Panc1 (cell line): ENCODE results near the gene MAP3K20. TPM values are rescaled to one million over a fixed set of nuclear protein-coding genes. Genes with fewer than 3 reads are reported as not detected.
A peak's percentile ranks its signal among the peaks of the same experiment; 100 is the strongest.

Experiments
- ATAC-seq: fragments of 200-7000 bp; cut with Tn5 transposase; 2 replicates; pipeline ENCODE4 v1.9.1; 2020; ENCODE audit warnings: mild to moderate bottlenecking, moderate library complexity
- BruUV-seq: library from RNA; stranded (reverse); fragments of 400-500 nt; replicated peaks from 2 replicates; lab custom pipeline; 2021; lab: Mats Ljungman, UMichigan
- CTCF ChIA-PET: fragments of 300-600 bp; sonication (Branson Sonifier 250); formaldehyde crosslinking; loops from one replicate; lab custom pipeline; 2022; ENCODE audit warnings: antibody characterized with exemption; lab: Charles Lee
- POLR2A ChIA-PET: fragments of 300-600 bp; sonication (Branson Sonifier 250); formaldehyde crosslinking; loops from one replicate; lab custom pipeline; 2022; ENCODE audit warnings: antibody characterized with exemption; lab: Charles Lee
- DNase-seq: peaks from one replicate; pipeline ENCODE4 v3.0.0-alpha.2; 2010; ENCODE audit warnings: low read depth, low spot score
- H3K27ac ChIP-seq: 2 replicates; pipeline ENCODE4 v1.5.1; 2011; ENCODE audit warnings: mild to moderate bottlenecking, low read length, inconsistent platforms
- H3K27me3 ChIP-seq: fragments of 200-500 bp; sonication (Bioruptor generic); 2 replicates; pipeline ENCODE4 v1.6.0; 2014; ENCODE audit warnings: low read length, inconsistent platforms; ENCODE audit not compliant: control insufficient read depth, insufficient read depth
- H3K36me3 ChIP-seq: fragments of 200-500 bp; sonication (Bioruptor generic); 2 replicates; pipeline ENCODE4 v1.5.1; 2014; ENCODE audit warnings: inconsistent platforms, mild to moderate bottlenecking, low read length, moderate library complexity; ENCODE audit not compliant: control insufficient read depth, insufficient read depth
- H3K4me1 ChIP-seq: 2 replicates; pipeline ENCODE4 v1.5.1; 2011; ENCODE audit warnings: inconsistent platforms, mild to moderate bottlenecking, low read length, moderate library complexity; ENCODE audit not compliant: control insufficient read depth, insufficient read depth
- H3K4me3 ChIP-seq, 2 experiments: 2 replicates each; pipeline ENCODE4 v1.5.1; 2011 to 2012; ENCODE audit warnings: low read depth in 2 of 2, low read length in 2 of 2, mild to moderate bottlenecking in 2 of 2, inconsistent platforms in 1 of 2, moderate library complexity in 1 of 2
- H3K9me3 ChIP-seq: fragments of 200-500 bp; sonication (Bioruptor generic); 2 replicates; pipeline ENCODE4 v1.5.1; 2014; ENCODE audit warnings: low read depth, mild to moderate bottlenecking, inconsistent platforms, low read length, moderate library complexity; ENCODE audit not compliant: control insufficient read depth, insufficient read depth
- CTCF ChIP-seq: fragments of 450-650 bp; IDR thresholded peaks from 2 replicates; pipeline ENCODE4 v1.5.1; 2017; ENCODE audit warnings: mild to moderate bottlenecking
- REST ChIP-seq, 2 experiments: IDR thresholded peaks; 2 replicates each; pipeline ENCODE4 v1.6.1; 2011 to 2012; ENCODE audit warnings: low read depth in 2 of 2, control low read depth in 1 of 2, low read length in 1 of 2, mild to moderate bottlenecking in 1 of 2, moderate library complexity in 1 of 2; ENCODE audit not compliant: insufficient read depth in 1 of 2
- SIN3A ChIP-seq: IDR thresholded peaks from 2 replicates; pipeline ENCODE4 v1.6.1; 2012; ENCODE audit warnings: low read depth, mild to moderate bottlenecking, low read length, moderate library complexity, borderline replicate concordance; ENCODE audit not compliant: insufficient read depth
- TCF7L2 ChIP-seq: IDR thresholded peaks from 2 replicates; pipeline ENCODE4 v1.6.1; 2011; ENCODE audit warnings: mild to moderate bottlenecking, low read depth, low read length, inconsistent platforms
- in situ Hi-C: cut with HindIII; loops from 2 replicates; pipeline ENCODE4 v1.10.0; 2016; ENCODE audit warnings: low sequenced_read_pairs, low pct_unique_long_range_greater_than_20kb
- intact Hi-C: fragments of 100-400 bp; cut with micrococcal nuclease; formaldehyde crosslinking; loops from one replicate; pipeline ENCODE4 v1.10.0; 2022; ENCODE audit not compliant: unreplicated experiment
- total RNA-seq: library from RNA; stranded (reverse); gene quantifications from one replicate; pipeline ENCODE4 v1.2.1, GENCODE V29; 2021; ENCODE audit not compliant: unreplicated experiment

MAP3K20 gene
- total RNA-seq, 1 experiment from 2014 or later = 121 TPM

- ChIA-PET POLR2A (no interaction called here), CTCF (interaction anchor here (0.6 kb wide), 1 partner anchor 182 kb away, joined by 5 read pairs; no protein-coding TSS in a partner anchor)
- Histone ChIP-seq H3K4me1 (peaks cover 63% of the 10 kb centered on the region), H3K9me3 (peaks cover 23% of the 10 kb centered on the region), H3K4me3 (no peak overlapping the region), H3K27ac (peak overlapping the region; percentile 91), H3K36me3 (peaks cover 2% of the 10 kb centered on the region; the same call in 1 of the 2 replicates), H3K27me3 (no peaks in the 10 kb centered on the region)
- TF ChIP-seq CTCF = no peak
- 0 out of 4 replicates have a peak, but pooled peaks of 1 of the 2 experiments have one; percentile 21 for TF ChIP-seq REST (IDR thresholded peaks at IDR 0.05; ENCODE audit: insufficient read depth in 1 of 2, low read depth in 2 of 2, low read length in 1 of 2)
- TF ChIP-seq TCF7L2 = peak; percentile 43; the same call in 1 of the 2 replicates
- ATAC-seq = peak; percentile 90
- DNase-seq = peak; percentile 96
- in situ Hi-C loops (no loop called here), intact Hi-C loops (no loop called here)
- BruUV-seq = no TSS peak
Observed at GRCh38 chr2:173151671-173152401, 76.2 kb downstream of the MAP3K20 start.

- Histone ChIP-seq H3K4me3 (no peak overlapping the region), H3K27ac (peak overlapping the region; percentile 91), H3K27me3 (no peaks in the 10 kb centered on the region), H3K4me1 (peaks cover 66% of the 10 kb centered on the region), H3K9me3 (peaks cover 25% of the 10 kb centered on the region), H3K36me3 (peaks cover 2% of the 10 kb centered on the region; the same call in 1 of the 2 replicates)
- DNase-seq (no peak), ATAC-seq (no peak)
- intact Hi-C loops = no loop called here
- TF ChIP-seq REST (IDR thresholded peaks at IDR 0.05; ENCODE audit: insufficient read depth in 1 of 2, low read depth in 2 of 2, low read length in 1 of 2) (no peak), SIN3A (no peak)
- CTCF ChIA-PET = no interaction called here
- in situ Hi-C loops = no loop called here
- BruUV-seq = no TSS peak
- POLR2A ChIA-PET = no interaction called here
Observed at GRCh38 chr2:173153301-173153885, 77.7 kb downstream of the MAP3K20 start.
